Spleen (tissue), 7 donors: ENCODE measurements around the gene FAM135A.

Experiments
- POLR2AphosphoS5 ChIP-seq, 3 donors: sonication (generic); formaldehyde crosslinking; IDR thresholded peaks; one replicate each; pipeline ENCODE4 v1.5.1; 2017; ENCODE audit warnings: antibody characterized with exemption in 3 of 3
- TF ChIP-seq, protein P1 (sequence below), 11 experiments: fragments of 200-600 bp in 7 of 11; fragments of 450-650 bp in 4 of 11; sonication (generic) in 4 of 11; IDR thresholded peaks in 8 of 11; conservative IDR thresholded peaks in 3 of 11; 1 replicate in 7 of 11; 2 replicates in 4 of 11; pipeline versions ENCODE4 v1.4.0 to v1.8.0; 2016 to 2021; ENCODE audit warnings: antibody characterized with exemption in 11 of 11, inconsistent platforms in 4 of 11, mild to moderate bottlenecking in 1 of 11
- donor health status: DM: no; HTN: no; CAD: no; lungs with moderate emphysema.
- donor health status: DM: no; HTN: no; CAD: no.
- donor health status: DM: no; HTN: no; CAD: no.

DNA sequence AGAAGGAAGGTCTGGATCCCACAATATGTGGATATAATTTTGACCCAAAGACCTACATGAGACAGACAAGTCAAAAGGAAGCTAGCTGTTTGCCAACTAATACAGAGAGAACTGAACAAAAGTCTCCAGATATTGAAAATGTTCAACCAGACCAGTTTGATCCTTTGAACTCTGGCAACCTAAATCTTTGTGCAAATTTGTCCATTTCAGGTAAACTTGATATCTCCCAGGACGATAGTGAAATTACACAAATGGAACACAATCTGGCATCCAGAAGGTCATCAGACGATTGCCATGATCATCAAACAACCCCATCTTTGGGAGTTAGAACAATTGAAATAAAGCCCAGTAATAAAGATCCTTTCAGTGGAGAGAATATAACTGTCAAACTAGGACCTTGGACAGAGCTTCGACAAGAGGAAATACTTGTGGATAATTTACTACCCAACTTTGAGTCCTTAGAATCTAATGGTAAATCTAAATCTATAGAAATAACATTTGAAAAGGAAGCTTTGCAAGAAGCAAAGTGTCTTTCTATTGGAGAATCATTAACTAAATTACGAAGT, 111.5 kb downstream of the FAM135A start:
- TF ChIP-seq, protein P1, sequence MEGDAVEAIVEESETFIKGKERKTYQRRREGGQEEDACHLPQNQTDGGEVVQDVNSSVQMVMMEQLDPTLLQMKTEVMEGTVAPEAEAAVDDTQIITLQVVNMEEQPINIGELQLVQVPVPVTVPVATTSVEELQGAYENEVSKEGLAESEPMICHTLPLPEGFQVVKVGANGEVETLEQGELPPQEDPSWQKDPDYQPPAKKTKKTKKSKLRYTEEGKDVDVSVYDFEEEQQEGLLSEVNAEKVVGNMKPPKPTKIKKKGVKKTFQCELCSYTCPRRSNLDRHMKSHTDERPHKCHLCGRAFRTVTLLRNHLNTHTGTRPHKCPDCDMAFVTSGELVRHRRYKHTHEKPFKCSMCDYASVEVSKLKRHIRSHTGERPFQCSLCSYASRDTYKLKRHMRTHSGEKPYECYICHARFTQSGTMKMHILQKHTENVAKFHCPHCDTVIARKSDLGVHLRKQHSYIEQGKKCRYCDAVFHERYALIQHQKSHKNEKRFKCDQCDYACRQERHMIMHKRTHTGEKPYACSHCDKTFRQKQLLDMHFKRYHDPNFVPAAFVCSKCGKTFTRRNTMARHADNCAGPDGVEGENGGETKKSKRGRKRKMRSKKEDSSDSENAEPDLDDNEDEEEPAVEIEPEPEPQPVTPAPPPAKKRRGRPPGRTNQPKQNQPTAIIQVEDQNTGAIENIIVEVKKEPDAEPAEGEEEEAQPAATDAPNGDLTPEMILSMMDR (IDR thresholded peaks at IDR 0.05 in 8 of 11, conservative IDR thresholded peaks at IDR 0.05 in 3 of 11) = no peak
- TF ChIP-seq POLR2AphosphoS5 (IDR thresholded peaks at IDR 0.05) = no peak
